PFSK-1 (cell line): Measurements from ENCODE around the gene ARL3.

Source experiments
- FOXP2 ChIP-seq: optimal IDR thresholded peaks from 2 replicates; pipeline ENCODE3; 2011; ENCODE audit warnings: borderline replicate concordance, control low read depth, inconsistent platforms; ENCODE audit not compliant: insufficient read depth; ENCODE audit errors: extremely low read length, extremely low read depth
- POLR2AphosphoS5 ChIP-seq: IDR thresholded peaks from 2 replicates; pipeline ENCODE4 v1.6.1; 2012; ENCODE audit warnings: low read depth, mild to moderate bottlenecking, control low read depth, low read length, moderate library complexity
- REST ChIP-seq, 2 experiments: IDR thresholded peaks; 2 replicates each; pipeline versions ENCODE4 v1.6.1 to v1.8.0; 2011 to 2012; ENCODE audit warnings: low read depth in 2 of 2, low read length in 2 of 2, control low read depth in 1 of 2, inconsistent platforms in 1 of 2, mild to moderate bottlenecking in 1 of 2, moderate library complexity in 1 of 2; ENCODE audit not compliant: insufficient read depth in 1 of 2
- SIN3A ChIP-seq: IDR thresholded peaks from 2 replicates; pipeline ENCODE4 v1.6.1; 2012; ENCODE audit warnings: mild to moderate bottlenecking, low read length, moderate library complexity, borderline replicate concordance; ENCODE audit not compliant: insufficient read depth
- TAF1 ChIP-seq: IDR thresholded peaks from 2 replicates; pipeline ENCODE4 v1.6.1; 2012; ENCODE audit warnings: low read length, control low read depth, borderline replicate concordance; ENCODE audit not compliant: insufficient read depth

The ARL3 gene

DNA sequence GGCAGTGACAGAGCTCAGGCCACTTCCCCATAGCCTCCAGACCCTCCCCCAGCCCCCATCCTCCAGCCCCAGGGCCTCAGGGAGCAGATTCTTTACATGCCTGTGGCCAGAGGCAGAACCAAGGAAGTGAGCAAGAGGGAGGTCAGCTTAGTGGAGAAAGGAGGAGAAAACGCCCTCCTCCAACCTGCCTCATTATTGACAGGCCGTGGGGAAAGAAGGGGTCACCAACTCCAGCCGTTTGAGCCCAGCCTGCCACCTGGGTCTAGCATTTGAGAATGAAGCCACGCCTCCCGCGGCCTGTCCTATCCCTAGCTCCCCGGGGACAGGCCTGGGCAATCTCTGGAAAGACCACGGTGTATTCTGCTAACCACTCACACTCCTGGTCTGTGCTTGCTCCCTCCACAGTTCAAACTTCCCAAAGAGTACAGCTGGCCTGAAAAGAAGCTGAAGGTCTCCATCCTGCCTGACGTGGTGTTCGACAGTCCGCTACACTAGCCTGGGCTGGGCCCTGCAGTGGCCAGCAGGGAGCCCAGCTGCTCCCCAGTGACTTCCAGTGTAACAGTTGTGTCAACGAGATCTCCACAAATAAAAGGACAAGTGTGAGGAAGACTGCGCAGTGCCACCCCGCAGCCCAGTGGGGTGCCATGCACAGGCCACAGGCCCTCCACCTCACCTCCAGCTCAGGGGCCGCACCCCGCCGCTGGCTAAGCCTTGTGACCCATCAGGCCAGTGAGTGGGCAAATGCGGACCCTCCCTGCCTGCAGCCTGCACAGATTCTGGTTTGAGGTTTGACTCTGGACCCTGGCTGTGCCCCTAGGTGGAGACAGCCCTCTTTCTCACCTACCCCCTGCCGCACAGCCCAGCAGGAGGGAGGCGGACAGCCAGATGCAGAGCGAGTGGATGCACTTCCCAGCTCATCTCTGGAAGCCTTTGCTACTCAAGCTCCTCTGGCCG lies 84.3 kb downstream of the ARL3 start:
- no peak for TF ChIP-seq REST (IDR thresholded peaks at IDR 0.05; ENCODE audit: insufficient read depth in 1 of 2, low read depth in 2 of 2, low read length in 2 of 2)
- no peak for TF ChIP-seq FOXP2
- no peak for TF ChIP-seq POLR2AphosphoS5
- no peak for TF ChIP-seq TAF1
- no peak for TF ChIP-seq SIN3A

- TF ChIP-seq REST (IDR thresholded peaks at IDR 0.05; ENCODE audit: insufficient read depth in 1 of 2, low read depth in 2 of 2, low read length in 2 of 2) (no peak), SIN3A (no peak), POLR2AphosphoS5 (no peak), FOXP2 (no peak), TAF1 (no peak)
Observed at GRCh38 chr10:102628451-102628911, 85.7 kb downstream of the ARL3 start.

DNA sequence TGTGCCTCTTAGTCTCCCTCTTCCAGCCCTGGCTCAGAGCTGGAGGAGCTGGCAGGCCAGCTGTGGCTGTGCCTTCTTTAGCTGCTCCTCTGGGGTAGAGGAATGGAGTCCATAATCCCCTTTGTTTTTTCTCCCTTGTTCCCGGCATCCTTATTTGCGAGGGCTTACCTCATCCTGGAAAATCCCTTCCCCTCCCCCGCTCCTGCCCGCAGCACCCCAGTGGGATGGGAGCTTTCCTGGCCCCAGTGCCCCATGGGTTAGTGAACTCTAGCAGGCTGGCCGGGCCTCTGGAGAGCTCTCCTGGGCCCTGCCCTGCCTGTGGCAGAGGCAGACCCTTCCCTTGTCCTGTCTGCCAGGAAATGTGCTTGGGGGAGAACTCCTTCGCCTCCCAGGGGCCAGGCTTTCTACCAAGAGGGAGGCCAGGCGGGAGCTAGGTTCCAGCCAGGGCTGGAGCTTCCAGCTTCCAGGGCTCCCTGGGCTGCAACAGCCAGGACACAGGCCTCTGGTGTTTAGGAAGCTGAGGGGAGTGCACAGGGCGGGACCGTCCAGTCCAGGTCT lies 86.4 kb downstream of the ARL3 start:
- TF ChIP-seq SIN3A (no peak), POLR2AphosphoS5 (no peak), REST (IDR thresholded peaks at IDR 0.05; ENCODE audit: insufficient read depth in 1 of 2, low read depth in 2 of 2, low read length in 2 of 2) (no peak), TAF1 (0 out of 2 replicates have a peak, but pooled peaks have one; percentile 14)

- no peak for TF ChIP-seq REST (IDR thresholded peaks at IDR 0.05; ENCODE audit: insufficient read depth in 1 of 2, low read depth in 2 of 2, low read length in 2 of 2)
- no peak for TF ChIP-seq TAF1
- TF ChIP-seq POLR2AphosphoS5, result no peak
- no peak for TF ChIP-seq SIN3A
- TF ChIP-seq FOXP2, result no peak
Observed at GRCh38 chr10:102627291-102627735, 86.9 kb downstream of the ARL3 start.
